K562 (cell line): ENCODE measurements around the gene MYBPH. TPM values are rescaled to one million over a fixed set of nuclear protein-coding genes. Genes with fewer than 3 reads are reported as not detected.

Experiments used
- ATF7 ChIP-seq: fragments of 450-650 bp; IDR thresholded peaks from 2 replicates; pipeline ENCODE4 v1.7.1; 2014; ENCODE audit warnings: mild to moderate bottlenecking, moderate library complexity
- FOXJ3 ChIP-seq: sonication (generic); formaldehyde crosslinking; IDR thresholded peaks from 2 replicates; pipeline ENCODE4 v1.4.0; 2020; ENCODE audit warnings: mild to moderate bottlenecking, missing genetic modification reagents
- FUS ChIP-seq: fragments of 200-400 bp; formaldehyde crosslinking; optimal IDR thresholded peaks from 2 replicates; pipeline ENCODE3; 2017; ENCODE audit warnings: low read depth, low read length
- HDAC8 ChIP-seq: fragments of 450-650 bp; IDR thresholded peaks from 2 replicates; pipeline ENCODE4 v1.6.1; 2016; ENCODE audit warnings: mild to moderate bottlenecking, missing genetic modification characterization, moderate library complexity, missing compliant biosample characterization
- HNRNPH1 ChIP-seq: fragments of 200-400 bp; formaldehyde crosslinking; optimal IDR thresholded peaks from 2 replicates; pipeline ENCODE3; 2017; ENCODE audit warnings: low read depth, mild to moderate bottlenecking, low read length, moderate library complexity
- L3MBTL2 ChIP-seq: fragments of 450-650 bp; IDR thresholded peaks from 2 replicates; pipeline ENCODE4 v1.6.1; 2016; ENCODE audit warnings: mild to moderate bottlenecking, moderate library complexity
- NCOA1 ChIP-seq: fragments of 450-650 bp; IDR thresholded peaks from 2 replicates; pipeline ENCODE4 v1.6.1; 2016; ENCODE audit warnings: low read depth
- NFYB ChIP-seq: IDR thresholded peaks from 2 replicates; pipeline ENCODE4 v1.6.1; 2011; ENCODE audit warnings: mild to moderate bottlenecking, moderate library complexity; ENCODE audit not compliant: insufficient read length; ENCODE audit errors: extremely low read depth
- NR2C1 ChIP-seq, 2 experiments: fragments of 450-650 bp; IDR thresholded peaks; 2 replicates each; pipeline ENCODE4 v1.6.1; 2017; ENCODE audit warnings: mild to moderate bottlenecking in 2 of 2, antibody characterized with exemption in 1 of 2, inconsistent platforms in 1 of 2, missing compliant biosample characterization in 1 of 2, missing genetic modification characterization in 1 of 2
- NR2C2 ChIP-seq, 2 experiments: fragments of 200-800 bp in 1 of 2; sonication (Bioruptor generic) in 1 of 2; sonication (generic) in 1 of 2; formaldehyde crosslinking in 1 of 2; IDR thresholded peaks; 2 replicates each; pipeline versions ENCODE4 v1.6.1 to v1.8.0; 2016 to 2022; ENCODE audit warnings: mild to moderate bottlenecking in 1 of 2, missing compliant biosample characterization in 1 of 2, missing genetic modification characterization in 1 of 2, missing genetic modification reagents in 1 of 2
- NRF1 ChIP-seq, 2 experiments: fragments of 450-650 bp; IDR thresholded peaks in 1 of 2; conservative IDR thresholded peaks in 1 of 2; 2 replicates each; pipeline ENCODE4 v1.6.1; 2014; ENCODE audit warnings: mild to moderate bottlenecking in 2 of 2
- PCBP2 ChIP-seq: fragments of 200-400 bp; formaldehyde crosslinking; IDR thresholded peaks from 2 replicates; pipeline ENCODE4 v1.6.1; 2018; ENCODE audit warnings: low read length, low read depth, mild to moderate bottlenecking, moderate library complexity; ENCODE audit not compliant: poor library complexity, severe bottlenecking
- POLR2AphosphoS2 ChIP-seq: IDR thresholded peaks from 2 replicates; pipeline ENCODE4 v1.6.1; 2012; ENCODE audit warnings: low read length, improper control_type of control experiment
- U2AF1 ChIP-seq: fragments of 200-400 bp; formaldehyde crosslinking; optimal IDR thresholded peaks from 2 replicates; pipeline ENCODE3; 2017; ENCODE audit warnings: mild to moderate bottlenecking, low read depth, low read length, moderate library complexity
- ZBTB7A ChIP-seq: IDR thresholded peaks from 2 replicates; pipeline ENCODE4 v1.6.1; 2011; ENCODE audit warnings: low read depth, mild to moderate bottlenecking, low read length, moderate library complexity, borderline replicate concordance; ENCODE audit not compliant: control insufficient read depth
- ZNF639 ChIP-seq, 2 experiments: fragments of 200-800 bp in 1 of 2; sonication (Bioruptor generic) in 1 of 2; sonication (generic) in 1 of 2; formaldehyde crosslinking in 1 of 2; IDR thresholded peaks in 1 of 2; conservative IDR thresholded peaks in 1 of 2; 2 replicates each; pipeline versions ENCODE4 v1.5.0 to v1.6.1; 2016 to 2020; ENCODE audit warnings: missing compliant biosample characterization in 1 of 2, missing genetic modification characterization in 1 of 2, missing genetic modification reagents in 1 of 2
- ZNF79 ChIP-seq: fragments of 250-450 bp; sonication (Bioruptor Pico); IDR thresholded peaks from 2 replicates; pipeline ENCODE4 v1.4.0; 2020; ENCODE audit warnings: low read depth, mild to moderate bottlenecking, moderate library complexity
- polyA plus RNA-seq, 8 experiments: library from polyadenylated mRNA; depleted of rRNA in 4 of 8; stranded (reverse) in 5 of 8; unstranded in 3 of 8; fragments of >200 nt; fragmentation: Nextera tagmentation in 2 of 8; fragmentation: Illumina TruSeq in 1 of 8; extraction: Ambion mirVana in 2 of 8; extraction: Trizol in 1 of 8; gene quantifications; 2 replicates each; pipeline versions ENCODE4 v1.2.1 to v1.2.3, GENCODE V29; 2011 to 2014; ENCODE audit warnings: inconsistent platforms in 1 of 8, missing spikeins in 1 of 8
- total RNA-seq, 7 experiments: library from RNA; depleted of rRNA in 6 of 7; stranded (reverse); fragments of >200 nt in 6 of 7; fragmentation: Illumina TruSeq in 2 of 7; extraction: Trizol in 2 of 7; gene quantifications; 2 replicates each; pipeline versions ENCODE4 v1.2.1 to v1.2.3, GENCODE V29; 2011 to 2021; ENCODE audit warnings: low replicate concordance in 1 of 7
- TF ChIP-seq, protein P1 (sequence below): fragments of 450-650 bp; formaldehyde crosslinking; IDR thresholded peaks from 2 replicates; pipeline ENCODE4 v1.4.0; 2020; ENCODE audit warnings: mild to moderate bottlenecking, moderate library complexity
- TF ChIP-seq, protein P2 (sequence below): fragments of 250-450 bp; sonication (Bioruptor Pico); IDR thresholded peaks from 2 replicates; pipeline ENCODE4 v1.8.0; 2022; ENCODE audit warnings: moderate library complexity, mild to moderate bottlenecking, inconsistent platforms
- TF ChIP-seq, protein P3 (sequence below): sonication (generic); formaldehyde crosslinking; IDR thresholded peaks from 2 replicates; pipeline ENCODE4 v1.8.0; 2022; ENCODE audit warnings: missing genetic modification reagents, mild to moderate bottlenecking, borderline replicate concordance
- TF ChIP-seq, protein P4 (sequence below): fragments of 250-450 bp; sonication (Bioruptor Pico); IDR thresholded peaks from 2 replicates; pipeline ENCODE4 v1.8.0; 2021; ENCODE audit warnings: mild to moderate bottlenecking, moderate library complexity

The MYBPH gene
- total and polyA plus RNA-seq, 9 of the 15 experiments (the other 6 are each of a cell fraction or from before 2014, with no cell fraction given): 0.13 TPM; not detected in 8

DNA sequence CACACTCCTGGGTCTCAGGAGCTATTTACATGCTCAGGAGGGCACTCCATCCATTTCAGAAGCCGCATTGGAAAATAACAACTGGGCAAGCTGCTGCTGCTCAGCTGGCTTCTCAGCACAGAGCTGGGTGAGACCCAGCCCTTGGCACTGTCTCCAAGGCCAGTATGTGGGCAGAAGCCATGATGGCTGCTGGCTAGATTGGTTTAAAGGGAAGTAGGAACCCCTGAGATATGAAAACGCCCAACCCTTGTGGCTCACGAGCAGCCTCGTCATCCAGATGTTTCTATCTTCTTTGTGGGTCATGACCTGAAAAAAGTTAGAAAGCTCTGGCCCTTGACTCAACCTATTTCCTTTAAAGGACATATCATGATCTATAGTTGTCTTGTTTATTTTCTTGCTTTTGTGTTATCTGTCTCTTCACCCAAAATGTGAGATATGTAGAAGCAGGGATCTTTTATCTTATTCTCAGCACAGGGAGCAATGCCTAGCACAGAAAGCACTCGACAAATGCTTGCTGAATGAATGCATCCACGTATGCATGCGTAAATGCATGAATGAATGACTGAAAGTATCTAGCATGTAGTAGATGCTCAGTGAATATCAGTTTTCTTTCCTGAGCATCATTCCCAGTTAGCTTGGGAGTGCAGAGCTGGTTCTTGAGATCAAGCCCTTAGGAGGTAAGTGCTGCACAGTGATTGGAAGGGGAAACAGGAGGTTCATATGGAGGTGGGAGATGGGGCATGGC, 11.6 kb downstream of the MYBPH start (continued):
- TF ChIP-seq NRF1 (conservative IDR thresholded peaks at IDR 0.05 in 1 of 2, IDR thresholded peaks at IDR 0.05 in 1 of 2) (no peak), ZNF79 (no peak), L3MBTL2 (no peak), ZNF639 (CRISPR knock-in tag; conservative IDR thresholded peaks at IDR 0.05 in 1 of 2, IDR thresholded peaks at IDR 0.05 in 1 of 2) (no peak), POLR2AphosphoS2 (no peak), NR2C1 (IDR thresholded peaks at IDR 0.05) (no peak), NR2C1 (tag; IDR thresholded peaks at IDR 0.05) (peak; percentile 49; the same call in 1 of the 2 replicates), ZBTB7A (no peak), U2AF1 (no peak), FUS (no peak), ATF7 (no peak), PCBP2 (no peak), HNRNPH1 (no peak), HDAC8 (tag) (no peak), NR2C2 (CRISPR knock-in tag; IDR thresholded peaks at IDR 0.05) (no peak), NR2C2 (tag; IDR thresholded peaks at IDR 0.05) (peak; percentile 81), NCOA1 (no peak), NFYB (no peak), FOXJ3 (CRISPR knock-in tag) (no peak)
- TF ChIP-seq, protein P1, sequence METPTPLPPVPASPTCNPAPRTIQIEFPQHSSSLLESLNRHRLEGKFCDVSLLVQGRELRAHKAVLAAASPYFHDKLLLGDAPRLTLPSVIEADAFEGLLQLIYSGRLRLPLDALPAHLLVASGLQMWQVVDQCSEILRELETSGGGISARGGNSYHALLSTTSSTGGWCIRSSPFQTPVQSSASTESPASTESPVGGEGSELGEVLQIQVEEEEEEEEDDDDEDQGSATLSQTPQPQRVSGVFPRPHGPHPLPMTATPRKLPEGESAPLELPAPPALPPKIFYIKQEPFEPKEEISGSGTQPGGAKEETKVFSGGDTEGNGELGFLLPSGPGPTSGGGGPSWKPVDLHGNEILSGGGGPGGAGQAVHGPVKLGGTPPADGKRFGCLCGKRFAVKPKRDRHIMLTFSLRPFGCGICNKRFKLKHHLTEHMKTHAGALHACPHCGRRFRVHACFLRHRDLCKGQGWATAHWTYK (CRISPR knock-in tag): peak; percentile 68; the same call in 1 of the 2 replicates
- TF ChIP-seq, protein P2, sequence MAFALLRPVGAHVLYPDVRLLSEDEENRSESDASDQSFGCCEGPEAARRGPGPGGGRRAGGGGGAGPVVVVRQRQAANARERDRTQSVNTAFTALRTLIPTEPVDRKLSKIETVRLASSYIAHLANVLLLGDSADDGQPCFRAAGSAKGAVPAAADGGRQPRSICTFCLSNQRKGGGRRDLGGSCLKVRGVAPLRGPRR: no peak
- TF ChIP-seq, protein P3, sequence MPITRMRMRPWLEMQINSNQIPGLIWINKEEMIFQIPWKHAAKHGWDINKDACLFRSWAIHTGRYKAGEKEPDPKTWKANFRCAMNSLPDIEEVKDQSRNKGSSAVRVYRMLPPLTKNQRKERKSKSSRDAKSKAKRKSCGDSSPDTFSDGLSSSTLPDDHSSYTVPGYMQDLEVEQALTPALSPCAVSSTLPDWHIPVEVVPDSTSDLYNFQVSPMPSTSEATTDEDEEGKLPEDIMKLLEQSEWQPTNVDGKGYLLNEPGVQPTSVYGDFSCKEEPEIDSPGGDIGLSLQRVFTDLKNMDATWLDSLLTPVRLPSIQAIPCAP: no peak
- TF ChIP-seq, protein P4, sequence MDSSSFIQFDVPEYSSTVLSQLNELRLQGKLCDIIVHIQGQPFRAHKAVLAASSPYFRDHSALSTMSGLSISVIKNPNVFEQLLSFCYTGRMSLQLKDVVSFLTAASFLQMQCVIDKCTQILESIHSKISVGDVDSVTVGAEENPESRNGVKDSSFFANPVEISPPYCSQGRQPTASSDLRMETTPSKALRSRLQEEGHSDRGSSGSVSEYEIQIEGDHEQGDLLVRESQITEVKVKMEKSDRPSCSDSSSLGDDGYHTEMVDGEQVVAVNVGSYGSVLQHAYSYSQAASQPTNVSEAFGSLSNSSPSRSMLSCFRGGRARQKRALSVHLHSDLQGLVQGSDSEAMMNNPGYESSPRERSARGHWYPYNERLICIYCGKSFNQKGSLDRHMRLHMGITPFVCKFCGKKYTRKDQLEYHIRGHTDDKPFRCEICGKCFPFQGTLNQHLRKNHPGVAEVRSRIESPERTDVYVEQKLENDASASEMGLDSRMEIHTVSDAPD (CRISPR knock-in tag): no peak
